GM21526 (cell line): ENCODE data around the gene KIF5A.
A peak's percentile ranks its signal among the peaks of the same experiment; 100 is the strongest.

ENCODE experiments used
- ATAC-seq: cut with Tn5 transposase; IDR thresholded peaks from one replicate; pipeline ENCODE4 v1.9.1; 2021; ENCODE audit warnings: moderate library complexity; ENCODE audit not compliant: unreplicated experiment, low FRiP score

Gene KIF5A

GRCh38 chr12:57626921-57627445, 77.1 kb downstream of the KIF5A start:
- no peak for ATAC-seq

- ATAC-seq, result no peak
Measured at GRCh38 chr12:57627501-57628279, 77.8 kb downstream of the KIF5A start.

- no peak for ATAC-seq
Measured at GRCh38 chr12:57628280-57629191, 78.7 kb downstream of the KIF5A start.

GRCh38 chr12:57629897-57630471, 80.1 kb downstream of the KIF5A start:
- no peak for ATAC-seq

DNA sequence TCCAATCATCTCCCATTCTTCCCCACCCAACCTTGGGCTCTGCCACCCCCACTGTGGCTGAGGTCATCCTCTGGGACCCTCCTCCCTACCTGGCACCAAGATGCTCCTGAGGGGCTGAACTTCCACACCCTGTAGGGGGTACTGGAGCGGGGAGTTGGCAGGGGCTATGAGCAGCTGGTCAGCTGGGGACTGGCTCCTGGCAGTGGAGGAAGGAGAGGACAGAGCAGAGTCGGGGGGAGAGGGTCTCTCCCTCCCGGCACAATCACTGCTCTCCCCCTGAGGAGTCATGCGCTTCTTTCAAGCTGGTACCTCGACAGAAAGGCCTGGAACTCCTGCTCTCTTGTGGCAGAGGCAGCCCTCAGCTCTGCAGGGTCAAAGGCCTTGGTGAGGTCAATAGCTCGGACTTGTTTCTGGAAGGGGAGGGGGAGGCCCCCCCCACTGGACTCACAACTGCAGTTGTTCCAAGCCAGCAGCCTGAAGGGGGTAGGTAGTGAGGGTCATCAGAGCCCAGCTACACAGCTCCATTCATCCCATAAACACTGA, 81.1 kb downstream of the KIF5A start:
- ATAC-seq, result no peak

- no peak for ATAC-seq
Measured at GRCh38 chr12:57631566-57632072, 81.8 kb downstream of the KIF5A start.

DNA sequence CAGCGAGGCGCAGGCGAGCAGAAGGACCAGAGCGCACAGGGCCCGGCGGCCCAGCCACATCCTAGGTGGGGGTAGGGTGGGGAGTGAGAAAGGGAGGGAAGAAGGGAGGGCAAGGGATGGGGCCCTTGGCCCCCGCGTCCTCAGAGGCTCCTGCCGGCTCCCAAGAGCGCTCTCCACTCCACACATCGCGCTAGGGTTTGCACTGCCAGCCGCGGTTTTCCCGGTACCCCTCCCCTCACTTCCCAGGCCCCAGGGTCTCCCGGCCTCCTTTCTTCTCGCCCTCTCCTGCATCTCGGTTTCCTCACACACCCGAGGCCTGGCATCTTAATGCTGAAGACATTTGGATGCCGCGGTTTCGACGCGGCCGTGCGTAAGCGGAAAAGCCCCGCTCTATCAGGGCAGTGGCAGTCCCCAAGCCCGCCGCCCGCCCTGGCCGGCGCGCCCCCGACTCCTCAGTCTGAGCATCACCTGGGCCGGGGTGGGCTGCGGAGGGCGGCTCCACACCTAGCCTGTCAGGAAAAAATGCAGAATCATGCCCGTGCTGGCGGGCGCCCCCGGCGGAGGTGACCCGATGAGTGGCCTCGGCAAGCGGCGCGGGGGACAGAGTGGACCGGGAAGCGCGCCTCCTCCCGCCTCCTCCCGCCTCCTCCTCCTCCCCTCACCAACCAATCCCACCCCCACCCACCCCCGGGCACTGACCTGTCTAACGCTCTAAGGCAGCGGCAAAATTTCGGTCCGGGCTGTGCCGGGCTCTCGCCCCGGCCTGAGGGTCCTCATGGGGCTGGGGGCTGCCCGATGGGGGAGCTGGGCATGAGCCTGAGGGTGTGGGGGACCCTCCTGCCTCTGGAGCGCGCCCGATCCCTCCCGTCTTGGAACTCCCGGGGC, 82.5 kb downstream of the KIF5A start:
- no peak for ATAC-seq

- peak; percentile 82 for ATAC-seq
Measured at GRCh38 chr12:57632958-57633840, 83.4 kb downstream of the KIF5A start, which contains the start of gene B4GALNT1. Gene B4GALNT1 (minus strand): TSS chr12:57633201. CDS start chr12:57632132, 1,069 bp downstream.
